GM19468 (cell line): ENCODE results near the gene HLA-DPB1.

Experiments
- ATAC-seq: cut with Tn5 transposase; IDR thresholded peaks from one replicate; pipeline ENCODE4 v1.9.1; 2021; ENCODE audit warnings: mild to moderate bottlenecking, moderate library complexity, moderate number of reproducible peaks; ENCODE audit not compliant: unreplicated experiment; ENCODE audit errors: extremely low read depth

The HLA-DPB1 gene

DNA sequence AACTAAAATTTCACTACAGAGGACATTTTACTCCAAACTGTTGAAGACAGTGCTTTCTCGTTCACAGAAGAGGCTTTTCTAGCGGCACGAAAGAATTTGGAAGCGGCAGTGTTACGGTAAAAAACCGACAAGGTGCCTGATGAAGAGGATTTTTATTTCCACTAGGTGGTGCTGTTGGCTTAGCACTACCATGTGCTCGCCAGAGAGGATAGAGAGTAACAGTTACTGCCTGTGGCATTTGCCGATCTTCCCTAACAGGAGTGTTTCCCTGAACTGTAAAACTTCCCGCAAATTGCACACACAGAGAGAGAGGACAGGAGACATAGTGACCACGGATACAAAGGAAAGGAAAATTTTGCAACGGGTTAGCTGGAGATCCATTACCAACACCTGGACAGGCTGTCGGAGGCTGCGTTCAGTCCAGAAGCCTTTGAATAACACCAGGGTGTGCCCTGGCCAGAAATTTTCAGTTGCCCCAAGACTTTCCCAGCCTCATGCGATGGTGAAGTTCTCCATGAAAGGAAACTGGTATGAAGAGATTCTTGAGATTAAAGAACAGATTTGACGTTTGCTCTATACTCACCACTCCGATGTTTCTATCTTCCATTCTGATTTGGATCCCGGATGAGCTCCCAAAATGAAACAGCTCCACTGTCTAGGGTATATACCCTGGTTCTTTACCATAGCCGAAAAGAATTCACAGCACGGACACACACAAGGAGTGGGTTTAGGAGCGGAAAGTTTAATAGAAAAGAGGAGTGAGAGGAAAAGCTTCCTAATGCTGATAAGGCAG is 48.1 kb downstream of the HLA-DPB1 start:
- no peak for ATAC-seq

DNA sequence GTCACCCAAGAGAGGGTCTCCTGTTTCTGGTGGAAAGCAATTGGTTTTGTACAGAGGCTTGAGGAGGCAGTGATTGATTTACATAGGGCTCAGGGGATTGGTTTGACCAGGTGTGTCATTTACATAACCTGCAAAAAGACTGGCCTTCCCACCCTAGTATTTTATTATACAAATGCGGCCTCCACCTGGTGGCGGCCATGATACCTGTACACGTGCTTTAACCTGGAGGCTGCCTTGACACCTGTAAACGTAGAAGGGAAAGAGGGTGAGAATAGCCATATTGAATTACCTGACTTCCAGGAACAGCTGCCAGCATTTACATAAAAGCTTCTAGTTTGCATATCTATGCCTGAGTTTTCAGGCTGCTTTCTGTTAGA is 48.7 kb downstream of the HLA-DPB1 start:
- ATAC-seq, result no peak

DNA sequence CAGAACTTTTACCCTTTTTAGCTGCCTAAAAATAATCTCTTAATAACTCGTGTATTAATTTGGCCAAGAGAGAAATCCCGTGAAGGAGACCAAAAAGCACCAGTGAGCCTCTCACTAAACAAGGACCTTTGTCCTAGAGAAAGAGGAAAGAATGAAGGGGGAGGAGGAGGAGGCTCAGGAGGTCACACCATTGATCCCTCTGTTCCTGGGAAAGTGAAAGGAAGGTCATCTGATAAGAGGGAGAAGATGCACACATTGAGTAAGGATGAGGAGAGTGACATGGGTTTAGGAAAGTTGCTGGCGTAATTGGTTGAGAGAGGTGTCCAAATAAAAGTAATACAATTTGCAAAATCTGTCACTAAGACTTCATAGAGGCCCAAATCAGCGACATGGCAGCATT is 49.2 kb downstream of the HLA-DPB1 start:
- ATAC-seq, result no peak

- ATAC-seq, result no peak
Observed at GRCh38 chr6:33126101-33126714, 50.4 kb downstream of the HLA-DPB1 start.

- ATAC-seq, result no peak
Observed at GRCh38 chr6:33128318-33128717, 52.5 kb downstream of the HLA-DPB1 start.

- ATAC-seq, result no peak
Observed at GRCh38 chr6:33132081-33132524, 56.3 kb downstream of the HLA-DPB1 start.

GRCh38 chr6:33136310-33136900 is 60.6 kb downstream of the HLA-DPB1 start:
- no peak for ATAC-seq
